Activated naive CD8-positive, alpha-beta T cell treated with anti-CD3 and anti-CD28 coated beads, Interleukin-2, amount 50 U/mL, for 24 hours (primary cell): ENCODE results near the gene CHST15.

ENCODE experiments used
- ATAC-seq: fragments of 150-1000 bp; cut with Tn5 transposase; one replicate; pipeline ENCODE4 v1.10.0; 2021
- DNase-seq: peaks from one replicate; pipeline ENCODE4 v3.0.0; 2021
- H3K27ac Mint-ChIP-seq: one replicate; pipeline ENCODE4 v1.8.0; 2021; ENCODE audit warnings: mild to moderate bottlenecking, mixed read lengths
- H3K27me3 Mint-ChIP-seq: one replicate; pipeline ENCODE4 v1.8.0; 2021; ENCODE audit warnings: mixed read lengths
- H3K36me3 Mint-ChIP-seq: one replicate; pipeline ENCODE4 v1.8.0; 2021; ENCODE audit warnings: low read depth, mixed read lengths
- H3K4me1 Mint-ChIP-seq: one replicate; pipeline ENCODE4 v1.8.0; 2021; ENCODE audit warnings: mixed read lengths
- H3K4me3 Mint-ChIP-seq: one replicate; pipeline ENCODE4 v1.8.0; 2021; ENCODE audit warnings: mild to moderate bottlenecking, moderate library complexity, mixed read lengths
- H3K9me3 Mint-ChIP-seq: one replicate; pipeline ENCODE4 v1.8.0; 2021; ENCODE audit warnings: mixed read lengths

The CHST15 gene, protein sequence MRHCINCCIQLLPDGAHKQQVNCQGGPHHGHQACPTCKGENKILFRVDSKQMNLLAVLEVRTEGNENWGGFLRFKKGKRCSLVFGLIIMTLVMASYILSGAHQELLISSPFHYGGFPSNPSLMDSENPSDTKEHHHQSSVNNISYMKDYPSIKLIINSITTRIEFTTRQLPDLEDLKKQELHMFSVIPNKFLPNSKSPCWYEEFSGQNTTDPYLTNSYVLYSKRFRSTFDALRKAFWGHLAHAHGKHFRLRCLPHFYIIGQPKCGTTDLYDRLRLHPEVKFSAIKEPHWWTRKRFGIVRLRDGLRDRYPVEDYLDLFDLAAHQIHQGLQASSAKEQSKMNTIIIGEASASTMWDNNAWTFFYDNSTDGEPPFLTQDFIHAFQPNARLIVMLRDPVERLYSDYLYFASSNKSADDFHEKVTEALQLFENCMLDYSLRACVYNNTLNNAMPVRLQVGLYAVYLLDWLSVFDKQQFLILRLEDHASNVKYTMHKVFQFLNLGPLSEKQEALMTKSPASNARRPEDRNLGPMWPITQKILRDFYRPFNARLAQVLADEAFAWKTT

DNA sequence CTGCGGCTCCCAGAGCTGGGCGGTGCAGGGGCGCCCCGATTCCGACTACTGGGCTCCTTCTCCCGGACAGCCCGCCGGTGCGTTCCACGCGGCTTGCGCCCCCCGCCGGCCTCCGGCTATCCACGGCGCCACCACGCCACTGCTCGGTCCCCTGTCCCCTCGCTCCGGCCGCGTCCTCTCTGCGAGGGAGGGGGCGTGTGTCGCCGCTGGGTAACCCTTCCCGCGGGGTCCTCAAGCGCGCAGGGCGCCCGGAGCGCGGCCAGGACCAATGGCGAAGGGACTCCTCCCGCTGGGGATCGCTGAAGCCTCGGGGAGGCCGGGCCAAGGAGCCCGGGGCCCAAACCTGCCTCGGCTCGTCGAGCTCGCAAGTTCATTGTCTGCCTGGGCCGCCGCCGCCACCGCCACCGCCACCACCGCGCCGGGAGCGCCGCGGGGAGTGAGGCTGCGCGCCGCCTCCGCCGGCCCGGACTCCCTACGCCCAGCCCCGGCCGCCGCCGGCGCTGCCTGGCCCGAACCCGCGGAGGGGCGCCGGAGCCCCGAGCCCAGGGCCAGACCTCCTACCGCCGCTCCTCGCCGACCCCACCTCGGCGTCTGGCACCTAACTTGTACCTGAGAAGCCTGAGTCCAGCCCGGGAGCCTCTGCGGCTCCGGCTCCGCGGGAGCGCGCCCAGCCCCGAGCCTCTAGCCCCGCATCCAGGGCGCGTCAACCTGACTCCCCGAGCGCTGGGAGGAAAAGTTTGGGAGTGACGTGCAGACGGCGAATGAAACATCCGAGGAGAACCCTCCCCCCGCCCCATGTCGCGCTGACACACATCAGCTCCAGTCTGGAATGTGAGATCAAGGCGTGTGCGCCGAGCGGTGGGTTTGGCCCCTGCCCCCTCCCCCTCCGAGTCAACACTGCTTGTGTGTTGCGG is at the start of gene CHST15:
Gene CHST15 (minus strand): TSS at position 739 of the 914 bp plus-strand sequence. CDS start 47,386 bp downstream, outside the sequence.
- no peaks in the 10 kb centered on the region for H3K36me3 Mint-ChIP-seq
- ATAC-seq = peak; percentile 7
- no peak within 1 kb of the TSS for H3K27ac Mint-ChIP-seq
- no peaks in the 10 kb centered on the region for H3K9me3 Mint-ChIP-seq
- H3K27me3 Mint-ChIP-seq = peaks cover 55% of the 10 kb centered on the region
- H3K4me1 Mint-ChIP-seq = peaks cover 7% of the 10 kb centered on the region
- peak; percentile 16 for DNase-seq
- H3K4me3 Mint-ChIP-seq = peak within 1 kb of the TSS; percentile 42

DNA sequence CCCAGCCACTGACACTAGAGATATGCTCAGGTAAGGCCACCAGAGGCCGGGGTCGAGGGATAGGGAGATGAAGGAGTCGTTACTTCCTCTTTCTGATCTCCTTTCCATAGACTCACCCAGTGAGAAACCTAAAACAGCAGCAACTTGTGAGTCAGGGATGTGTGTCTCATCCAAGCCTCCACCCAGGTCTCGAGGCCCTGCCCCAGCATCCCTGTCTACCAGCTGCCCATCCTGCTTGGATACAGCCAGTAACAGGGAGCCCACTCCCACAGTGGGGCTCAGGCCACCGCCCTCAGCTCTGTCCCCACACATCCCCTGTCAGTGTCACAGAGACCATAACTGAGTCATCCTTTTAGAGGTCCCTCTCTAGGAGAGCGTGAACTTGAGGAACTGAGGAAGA is 49.6 kb upstream of the CHST15 start:
- DNase-seq = no peak
- no peak for ATAC-seq

DNA sequence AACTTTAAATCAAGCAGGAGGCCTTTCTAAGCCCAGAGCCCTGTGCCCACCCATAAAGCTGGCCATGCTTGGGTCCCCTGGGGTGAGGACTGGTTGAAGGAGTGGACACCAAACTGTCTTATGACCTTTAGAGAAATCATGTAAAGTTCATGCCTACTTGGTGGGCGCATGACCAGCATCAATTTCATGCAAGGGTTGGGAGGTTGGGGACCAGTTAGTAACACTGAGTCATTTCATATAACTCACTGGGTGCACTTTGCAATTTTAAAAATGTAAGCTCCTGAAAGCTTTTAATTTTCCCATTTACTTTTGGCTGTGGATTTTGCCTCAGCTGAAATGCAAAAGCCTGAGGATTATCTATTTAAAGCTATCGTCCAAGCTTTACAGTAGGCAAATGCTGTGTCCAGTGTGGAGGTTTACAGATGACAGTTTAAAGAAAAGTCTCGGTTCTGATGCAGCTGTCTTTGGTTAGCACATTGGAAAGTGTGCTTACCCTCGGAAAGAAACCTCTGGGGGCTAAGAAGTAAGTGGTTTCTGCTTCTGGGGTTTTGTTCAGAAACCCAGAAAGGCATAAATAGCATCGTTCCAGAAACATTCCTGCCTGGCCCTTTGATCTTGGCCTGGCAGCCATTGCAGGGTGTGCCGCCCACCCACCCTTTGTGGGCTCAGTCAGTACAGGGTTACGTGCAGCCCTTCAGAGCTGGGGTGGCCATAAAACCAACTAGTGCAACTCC is 48.8 kb upstream of the CHST15 start:
- no peak overlapping the region for H3K27ac Mint-ChIP-seq
- H3K4me1 Mint-ChIP-seq = no peaks in the 10 kb centered on the region
- DNase-seq (no peak), ATAC-seq (no peak)
- H3K9me3 Mint-ChIP-seq = no peaks in the 10 kb centered on the region
- H3K4me3 Mint-ChIP-seq = no peak overlapping the region
- peaks cover 4% of the 10 kb centered on the region for H3K27me3 Mint-ChIP-seq
- no peaks in the 10 kb centered on the region for H3K36me3 Mint-ChIP-seq

More for the DNA sequence above, 49.6 kb upstream of the CHST15 start:
- Mint-ChIP-seq H3K4me1 (no peaks in the 10 kb centered on the region), H3K27ac (no peak overlapping the region), H3K9me3 (no peaks in the 10 kb centered on the region), H3K27me3 (peaks cover 6% of the 10 kb centered on the region), H3K4me3 (no peak overlapping the region), H3K36me3 (no peaks in the 10 kb centered on the region)

DNA sequence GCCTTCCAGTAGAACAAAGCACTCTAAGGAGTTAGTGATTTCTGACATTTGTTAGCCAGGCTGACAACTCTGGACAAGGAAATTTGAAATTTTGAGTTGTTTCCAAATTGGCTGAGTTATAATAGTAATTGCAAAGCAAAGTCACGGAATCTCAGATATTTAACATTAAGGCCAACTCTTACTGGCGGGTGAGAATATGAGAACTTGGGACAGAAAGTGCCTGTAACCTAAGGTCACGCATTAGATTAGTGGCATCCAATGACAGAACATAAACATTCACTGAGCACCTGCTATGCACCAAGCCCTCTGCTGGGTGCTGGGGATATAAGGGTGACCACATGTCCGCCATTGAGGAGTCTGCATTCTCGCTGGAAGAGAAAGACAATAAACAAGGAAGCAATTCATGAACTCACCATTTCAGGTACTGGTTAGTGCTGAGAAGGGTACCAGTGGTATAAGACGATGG is 45.5 kb upstream of the CHST15 start:
- Mint-ChIP-seq H3K4me3 (no peak overlapping the region), H3K9me3 (no peaks in the 10 kb centered on the region), H3K27me3 (peaks cover 4% of the 10 kb centered on the region), H3K4me1 (no peaks in the 10 kb centered on the region), H3K36me3 (no peaks in the 10 kb centered on the region), H3K27ac (no peak overlapping the region)
- DNase-seq (no peak), ATAC-seq (no peak)

DNA sequence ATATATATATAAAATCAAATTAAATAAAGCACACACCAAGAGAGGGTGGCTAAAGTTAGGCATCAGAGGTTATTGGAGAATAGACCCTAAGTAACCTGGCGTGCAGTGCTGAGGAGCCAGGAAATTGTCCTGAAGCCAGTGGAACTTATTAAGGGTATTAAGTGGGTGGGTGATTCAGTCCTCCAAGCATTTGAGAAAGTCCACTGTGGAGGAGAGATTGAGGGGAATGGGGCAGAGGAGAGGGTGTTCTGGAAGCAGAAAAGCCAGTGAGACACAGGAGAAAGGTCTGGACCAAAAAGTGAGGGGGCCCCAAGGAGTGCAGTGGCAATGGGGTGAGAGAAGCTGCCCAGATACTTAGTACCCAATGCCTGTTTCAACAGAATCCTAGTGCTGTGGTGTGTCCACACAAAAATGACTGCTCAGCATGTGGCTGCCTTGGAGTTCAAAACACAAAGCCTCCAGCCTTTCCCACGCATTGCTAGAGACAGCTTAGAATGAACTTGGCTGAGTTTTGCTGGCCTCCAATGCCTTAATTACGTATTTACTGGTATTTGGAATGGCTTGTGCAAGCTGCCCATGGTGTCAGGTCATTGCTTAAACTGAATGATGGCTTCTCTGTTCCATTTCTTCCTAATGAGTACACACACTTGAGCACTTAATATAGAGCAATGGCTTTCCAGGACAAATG is 44.9 kb upstream of the CHST15 start:
- Mint-ChIP-seq H3K36me3 (no peaks in the 10 kb centered on the region), H3K4me3 (no peak overlapping the region), H3K4me1 (no peaks in the 10 kb centered on the region), H3K27ac (no peak overlapping the region), H3K9me3 (no peaks in the 10 kb centered on the region), H3K27me3 (peaks cover 4% of the 10 kb centered on the region)
- DNase-seq (no peak), ATAC-seq (no peak)

DNA sequence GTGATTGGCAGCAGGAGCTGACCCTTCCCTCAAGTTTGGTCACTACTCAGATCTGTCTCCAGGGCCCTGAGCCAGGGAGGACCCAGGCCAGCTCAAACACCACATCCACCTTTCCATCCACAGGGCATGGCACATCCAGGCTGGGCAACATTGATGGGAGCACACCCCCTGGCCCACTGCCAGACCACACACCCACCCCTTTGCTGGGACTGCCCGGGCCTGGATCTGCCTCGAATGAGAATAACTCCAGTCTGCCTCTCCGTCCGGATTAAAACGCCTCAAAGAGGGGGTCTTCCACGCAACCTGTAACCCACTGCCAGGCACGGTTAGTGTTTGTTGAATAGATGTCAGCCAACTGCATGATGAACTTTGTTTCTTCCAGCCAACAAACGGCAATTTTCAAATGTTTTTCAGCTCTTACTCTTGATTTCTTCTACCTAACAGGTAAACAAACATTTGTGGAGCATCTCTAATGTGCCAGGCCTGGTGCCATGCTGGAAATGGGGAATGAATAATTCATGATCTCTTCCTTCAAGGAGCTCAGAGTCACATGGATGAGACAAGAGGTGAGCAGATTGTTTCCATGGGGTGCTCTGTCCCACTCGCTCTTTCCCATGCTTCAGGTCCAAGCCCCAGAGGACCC is 41.0 kb upstream of the CHST15 start:
- no peak for ATAC-seq
- no peak for DNase-seq
- Mint-ChIP-seq H3K27me3 (peaks cover 8% of the 10 kb centered on the region), H3K36me3 (no peaks in the 10 kb centered on the region), H3K4me1 (no peaks in the 10 kb centered on the region), H3K9me3 (no peaks in the 10 kb centered on the region), H3K27ac (no peak overlapping the region), H3K4me3 (no peak overlapping the region)

DNA sequence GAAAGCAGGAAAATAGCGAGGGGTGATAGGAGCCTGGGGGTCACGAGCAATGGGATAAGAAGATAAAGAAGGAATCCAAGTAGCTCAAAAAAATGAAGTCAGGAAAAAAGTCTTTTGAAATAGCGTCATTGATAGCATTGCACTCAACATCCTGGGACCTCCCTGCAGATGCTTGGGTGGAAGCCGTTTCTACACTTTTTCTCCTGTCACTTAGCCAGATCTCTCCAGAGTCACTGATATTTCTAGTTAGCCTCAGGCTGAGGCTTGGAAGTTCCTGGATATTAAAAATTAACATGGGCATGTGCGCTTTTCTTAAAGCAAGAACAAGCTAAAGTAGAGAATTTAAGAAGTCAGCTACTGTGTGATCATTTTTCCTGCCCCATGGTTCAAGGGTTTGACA is 39.5 kb upstream of the CHST15 start:
- no peaks in the 10 kb centered on the region for H3K4me1 Mint-ChIP-seq
- peaks cover 4% of the 10 kb centered on the region for H3K27me3 Mint-ChIP-seq
- H3K36me3 Mint-ChIP-seq = no peaks in the 10 kb centered on the region
- DNase-seq (no peak), ATAC-seq (no peak)
- no peak overlapping the region for H3K27ac Mint-ChIP-seq
- no peaks in the 10 kb centered on the region for H3K9me3 Mint-ChIP-seq
- H3K4me3 Mint-ChIP-seq = no peak overlapping the region

DNA sequence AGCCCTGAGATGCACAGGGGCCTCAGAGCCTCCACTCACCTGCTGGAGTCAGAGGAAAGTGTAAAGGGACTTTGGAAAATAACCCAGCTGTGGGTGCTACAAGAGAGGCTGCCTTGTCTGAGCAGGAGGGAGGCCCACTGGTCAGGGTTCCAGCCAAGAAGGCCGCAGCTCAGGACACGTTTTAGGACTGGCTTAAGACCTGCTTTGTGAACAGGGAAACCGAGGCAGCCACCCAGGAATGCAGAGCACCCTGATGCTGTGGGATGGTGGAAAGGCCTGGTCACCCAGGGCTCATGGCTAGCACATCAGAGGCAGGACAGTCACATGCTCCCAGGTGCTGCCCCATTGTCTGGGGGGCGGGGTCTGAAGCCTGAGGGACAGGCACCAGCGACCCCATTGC is 38.9 kb upstream of the CHST15 start:
- H3K9me3 Mint-ChIP-seq = no peaks in the 10 kb centered on the region
- no peaks in the 10 kb centered on the region for H3K36me3 Mint-ChIP-seq
- DNase-seq (no peak), ATAC-seq (no peak)
- H3K4me3 Mint-ChIP-seq = no peak overlapping the region
- H3K27me3 Mint-ChIP-seq = peaks cover 4% of the 10 kb centered on the region
- H3K4me1 Mint-ChIP-seq = no peaks in the 10 kb centered on the region
- H3K27ac Mint-ChIP-seq = no peak overlapping the region

DNA sequence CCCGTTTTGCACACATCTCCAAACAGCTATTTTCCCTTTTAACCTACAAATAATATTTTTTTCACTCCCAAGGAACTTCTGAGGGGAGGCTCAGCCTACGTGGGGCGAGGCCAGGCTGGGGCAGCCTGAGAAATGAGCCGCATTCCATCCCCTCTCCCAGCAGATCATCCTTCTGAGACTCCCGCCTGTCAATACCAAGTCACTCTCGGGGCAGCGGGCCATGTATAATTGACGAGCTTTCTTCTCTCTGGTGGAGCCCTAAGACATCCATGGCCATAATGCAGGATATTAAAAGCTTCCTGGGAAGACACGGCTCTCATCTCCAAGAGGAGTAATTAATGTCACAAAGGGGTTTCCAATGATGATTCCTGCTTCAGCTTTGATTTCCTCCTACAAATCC is 37.8 kb upstream of the CHST15 start:
- H3K36me3 Mint-ChIP-seq = no peaks in the 10 kb centered on the region

DNA sequence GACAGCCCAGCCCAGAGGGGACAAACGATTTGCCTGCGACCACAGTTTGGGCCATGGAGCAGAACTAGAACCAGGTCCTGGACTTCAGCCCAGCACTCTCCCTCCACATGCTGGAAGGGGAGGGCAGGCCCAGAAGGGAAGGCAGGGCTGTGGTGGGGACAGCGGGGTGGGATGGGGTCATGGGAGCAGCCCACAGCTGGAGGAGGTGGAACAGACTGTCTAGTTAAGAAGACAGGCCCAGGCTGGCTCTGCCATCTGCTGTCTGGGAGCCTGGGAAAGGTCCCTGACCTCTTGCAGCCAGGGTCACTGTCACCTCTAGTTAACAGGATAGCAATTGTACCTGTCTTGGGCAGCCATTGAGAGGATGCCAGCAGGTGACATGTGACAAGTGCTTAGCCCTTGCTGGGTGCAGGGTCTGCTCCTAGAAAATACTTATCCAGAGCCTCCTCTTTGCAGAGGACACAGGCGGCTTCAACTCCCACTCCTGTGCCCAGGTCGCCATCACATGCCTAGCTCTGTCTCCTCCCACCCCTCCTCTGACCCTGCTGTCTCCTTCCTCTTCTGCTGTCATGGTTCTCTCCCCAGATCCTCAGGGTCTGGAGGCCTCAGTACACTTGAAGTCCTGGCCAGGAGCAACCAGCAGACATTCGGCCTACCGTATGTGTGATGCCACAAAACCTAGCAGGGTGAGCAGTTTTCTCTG is 37.0 kb upstream of the CHST15 start:
- DNase-seq (no peak), ATAC-seq (no peak)
- Mint-ChIP-seq H3K4me3 (no peak overlapping the region), H3K4me1 (no peaks in the 10 kb centered on the region), H3K27ac (no peak overlapping the region), H3K36me3 (no peaks in the 10 kb centered on the region), H3K9me3 (no peaks in the 10 kb centered on the region), H3K27me3 (peaks cover 4% of the 10 kb centered on the region)

More for the DNA sequence above, 37.8 kb upstream of the CHST15 start:
- Mint-ChIP-seq H3K4me1 (no peaks in the 10 kb centered on the region), H3K4me3 (no peak overlapping the region), H3K27me3 (peaks cover 4% of the 10 kb centered on the region), H3K27ac (no peak overlapping the region), H3K9me3 (no peaks in the 10 kb centered on the region)
- ATAC-seq = no peak
- DNase-seq = no peak

DNA sequence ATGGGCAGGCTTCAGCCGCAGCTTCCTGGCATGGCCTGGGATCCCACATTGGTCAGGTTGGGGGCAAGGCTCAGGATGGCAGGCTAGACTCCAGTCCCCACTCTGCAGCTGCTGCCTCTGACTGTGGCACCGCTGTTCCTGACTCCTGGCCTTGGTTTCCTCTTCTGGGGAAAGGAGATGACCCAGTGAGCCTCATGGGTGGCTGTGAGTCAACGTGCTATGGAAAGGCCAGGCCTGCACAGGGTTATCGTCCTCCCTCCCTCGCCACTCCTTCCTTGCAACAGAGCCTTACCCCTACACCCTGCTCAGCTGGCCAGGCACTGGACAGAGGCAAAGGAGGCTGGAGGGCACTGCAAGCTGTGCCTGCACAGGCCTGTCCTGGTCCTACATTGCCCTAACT is 36.1 kb upstream of the CHST15 start:
- no peak overlapping the region for H3K27ac Mint-ChIP-seq
- H3K4me1 Mint-ChIP-seq = no peaks in the 10 kb centered on the region
- no peak for DNase-seq
- peaks cover 4% of the 10 kb centered on the region for H3K27me3 Mint-ChIP-seq
- no peaks in the 10 kb centered on the region for H3K9me3 Mint-ChIP-seq
- H3K4me3 Mint-ChIP-seq = no peak overlapping the region
- ATAC-seq = no peak
- H3K36me3 Mint-ChIP-seq = no peaks in the 10 kb centered on the region

DNA sequence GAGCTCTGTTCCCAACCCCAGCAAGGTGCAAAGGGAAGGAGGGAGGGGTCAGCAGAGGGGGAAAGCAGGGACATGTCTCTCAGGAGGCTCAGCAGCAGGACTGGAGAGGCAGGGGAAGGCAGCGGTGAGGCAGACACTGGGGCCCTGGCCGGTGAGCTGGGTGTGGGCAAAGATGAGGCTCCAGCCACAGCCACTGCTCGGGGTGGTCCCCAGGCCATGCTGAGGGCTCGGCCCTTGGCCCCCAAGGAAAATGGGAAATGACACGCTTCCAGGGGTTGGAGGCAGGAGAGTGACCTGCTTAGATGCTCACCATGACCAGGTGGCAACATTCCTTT is 35.4 kb upstream of the CHST15 start:
- Mint-ChIP-seq H3K9me3 (no peaks in the 10 kb centered on the region), H3K27me3 (peaks cover 4% of the 10 kb centered on the region), H3K4me3 (no peak overlapping the region), H3K36me3 (no peaks in the 10 kb centered on the region), H3K27ac (no peak overlapping the region), H3K4me1 (no peaks in the 10 kb centered on the region)
- DNase-seq (no peak), ATAC-seq (no peak)
